ENCODE results near the gene KLHL22. TPM values are rescaled to one million over a fixed set of nuclear protein-coding genes. Genes with fewer than 3 reads are reported as not detected.

KLHL22 gene
- total RNA-seq, 4 donors from 2014 or later = 12.4 to 49.8 (median 42.4) TPM

GRCh38 chr22:20528405-20528978 is 32.9 kb upstream of the KLHL22 start:
- TF ChIP-seq CTCF (IDR thresholded peaks at IDR 0.05; ENCODE audit: low read depth) = no peak

- TF ChIP-seq CTCF (IDR thresholded peaks at IDR 0.05; ENCODE audit: low read depth) = no peak
These were observed 31.2 kb upstream of the KLHL22 start for GRCh38 chr22:20526628-20527355.

GRCh38 chr22:20526305-20526627 is 30.7 kb upstream of the KLHL22 start:
- TF ChIP-seq CTCF (IDR thresholded peaks at IDR 0.05; ENCODE audit: low read depth) = no peak

- TF ChIP-seq CTCF (IDR thresholded peaks at IDR 0.05; ENCODE audit: low read depth) = no peak
These were observed 29.5 kb upstream of the KLHL22 start for GRCh38 chr22:20525048-20525447.

GRCh38 chr22:20524004-20524481 is 28.4 kb upstream of the KLHL22 start:
- no peak for TF ChIP-seq CTCF (IDR thresholded peaks at IDR 0.05; ENCODE audit: low read depth)

- TF ChIP-seq CTCF (IDR thresholded peaks at IDR 0.05; ENCODE audit: low read depth) = no peak
These were observed 27.7 kb upstream of the KLHL22 start for GRCh38 chr22:20523086-20523983.

Measured in subcutaneous adipose tissue (tissue), 4 donors.